HG02938 (cell line): ENCODE data around the gene HDAC9.

ENCODE experiments used
- ATAC-seq: cut with Tn5 transposase; IDR thresholded peaks from one replicate; pipeline ENCODE4 v1.9.1; 2021; ENCODE audit warnings: mild to moderate bottlenecking, moderate library complexity; ENCODE audit not compliant: unreplicated experiment

HDAC9 gene

GRCh38 chr7:18521945-18522566 is 26.5 kb downstream of the HDAC9 start:
- peak; percentile 76 for ATAC-seq

- ATAC-seq = no peak
Observed at GRCh38 chr7:18524248-18524647, 28.7 kb downstream of the HDAC9 start.

- ATAC-seq = no peak
Observed at GRCh38 chr7:18526368-18526878, 30.9 kb downstream of the HDAC9 start.

GRCh38 chr7:18529239-18529638 is 33.7 kb downstream of the HDAC9 start:
- no peak for ATAC-seq

DNA sequence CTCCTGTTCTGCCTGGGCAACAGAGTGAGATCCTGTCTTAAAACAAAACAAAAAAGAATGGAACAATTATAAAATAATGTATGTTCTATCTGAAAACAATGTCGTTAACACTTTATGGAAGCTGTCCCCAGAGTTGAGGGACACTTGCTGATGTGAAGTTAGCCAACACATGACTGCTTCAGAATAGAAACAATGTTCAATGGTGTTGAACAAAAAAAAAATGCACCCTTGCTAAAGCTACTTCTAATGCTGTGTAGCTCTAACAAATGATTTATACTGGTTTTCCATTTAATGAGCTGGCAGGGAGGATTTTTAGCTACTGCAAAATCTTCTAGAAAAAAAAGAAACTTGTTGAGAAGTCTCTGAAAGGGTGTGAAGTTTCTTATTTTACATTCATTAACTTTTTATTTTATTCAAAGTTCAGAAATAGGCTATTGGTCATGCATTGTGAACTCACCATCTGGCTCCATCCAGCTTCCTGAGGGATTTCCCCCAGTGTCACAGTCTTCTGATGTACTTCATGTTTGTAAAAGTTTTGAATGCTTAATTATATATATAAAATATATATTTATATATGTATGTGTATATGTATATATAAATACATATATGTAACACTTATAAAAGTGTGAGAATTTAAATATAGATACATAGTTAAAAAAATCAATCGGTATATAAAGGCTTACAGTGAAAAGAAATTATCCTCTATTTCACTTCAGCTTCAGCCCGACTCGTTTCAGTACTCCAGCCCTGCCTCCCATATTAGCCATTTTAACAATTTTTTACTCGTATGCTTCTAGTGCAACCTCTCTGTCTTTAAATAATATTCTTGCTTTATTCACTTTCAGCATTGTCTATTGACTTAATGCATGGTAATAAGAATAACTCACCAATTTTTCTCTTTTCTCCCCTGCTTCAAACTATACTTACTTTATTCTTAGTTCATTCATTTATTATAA is 35.0 kb downstream of the HDAC9 start:
- ATAC-seq = peak; percentile 81

DNA sequence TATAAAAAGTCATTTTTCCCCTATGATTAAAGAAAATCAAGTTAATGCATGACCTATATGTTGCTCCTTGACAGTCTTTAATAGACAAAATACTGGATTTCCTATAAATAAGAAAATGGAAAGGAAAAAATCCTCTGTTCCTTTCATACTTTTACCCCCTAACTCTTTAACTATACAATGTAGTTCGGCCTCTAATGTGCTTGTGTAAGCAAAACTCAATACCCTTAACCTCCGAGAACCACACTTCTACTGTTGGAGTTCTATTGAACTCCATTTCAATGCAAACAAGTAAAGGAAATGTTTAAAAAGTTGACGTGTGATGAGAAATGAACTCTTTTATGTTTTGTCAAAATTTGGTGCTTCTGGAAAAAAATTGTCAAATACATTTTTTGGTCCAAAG is 36.0 kb downstream of the HDAC9 start:
- no peak for ATAC-seq

DNA sequence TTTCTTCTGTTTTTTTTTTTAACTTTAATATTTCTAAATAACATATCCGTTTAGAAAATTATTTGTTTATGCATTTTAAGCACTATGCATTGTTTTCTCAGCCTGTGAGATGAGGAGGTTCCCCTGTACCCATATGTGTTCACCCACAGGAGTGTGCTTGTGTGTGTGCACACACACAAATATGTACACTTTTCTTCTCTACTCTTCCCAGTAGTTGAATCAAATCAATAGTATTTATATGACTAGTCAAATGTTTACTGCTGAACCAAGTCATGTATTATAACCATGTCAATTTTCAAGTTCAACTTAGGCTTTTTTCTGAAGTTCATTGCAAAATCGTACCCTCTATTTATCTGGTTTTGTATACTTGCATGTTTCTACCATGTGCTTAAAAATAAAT is 37.3 kb downstream of the HDAC9 start:
- ATAC-seq = no peak

- no peak for ATAC-seq
Observed at GRCh38 chr7:18534481-18534880, 38.9 kb downstream of the HDAC9 start.

DNA sequence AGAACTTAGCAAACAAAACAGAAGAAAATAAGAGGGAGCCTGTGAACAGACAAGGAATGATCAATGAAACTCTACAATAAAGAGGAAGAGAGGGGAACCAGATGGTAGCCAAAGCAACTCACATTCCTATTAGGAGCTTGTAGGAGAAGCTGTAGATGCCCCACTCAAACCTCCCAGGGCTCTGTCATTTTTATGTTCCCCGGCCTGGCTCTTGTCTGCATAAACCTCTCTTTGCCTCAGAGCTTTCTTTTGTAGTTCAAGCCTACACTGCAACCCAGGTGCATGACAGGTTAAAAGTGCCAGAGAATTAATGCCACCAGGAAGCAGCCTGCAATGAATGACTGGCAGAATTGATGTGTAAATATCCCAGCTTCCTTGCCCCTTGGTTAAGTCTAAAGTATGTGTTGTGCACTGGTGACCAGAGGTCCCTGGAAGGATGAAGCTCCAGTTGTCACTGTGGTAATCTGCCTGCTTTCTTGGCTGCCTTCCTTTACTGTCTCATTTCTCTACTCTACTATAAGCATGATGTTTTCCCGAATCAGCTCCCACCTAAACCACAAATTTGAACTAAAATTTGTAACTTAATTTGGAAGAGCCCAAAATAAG is 40.4 kb downstream of the HDAC9 start:
- ATAC-seq = no peak

- no peak for ATAC-seq
Observed at GRCh38 chr7:18536486-18536885, 40.9 kb downstream of the HDAC9 start.

DNA sequence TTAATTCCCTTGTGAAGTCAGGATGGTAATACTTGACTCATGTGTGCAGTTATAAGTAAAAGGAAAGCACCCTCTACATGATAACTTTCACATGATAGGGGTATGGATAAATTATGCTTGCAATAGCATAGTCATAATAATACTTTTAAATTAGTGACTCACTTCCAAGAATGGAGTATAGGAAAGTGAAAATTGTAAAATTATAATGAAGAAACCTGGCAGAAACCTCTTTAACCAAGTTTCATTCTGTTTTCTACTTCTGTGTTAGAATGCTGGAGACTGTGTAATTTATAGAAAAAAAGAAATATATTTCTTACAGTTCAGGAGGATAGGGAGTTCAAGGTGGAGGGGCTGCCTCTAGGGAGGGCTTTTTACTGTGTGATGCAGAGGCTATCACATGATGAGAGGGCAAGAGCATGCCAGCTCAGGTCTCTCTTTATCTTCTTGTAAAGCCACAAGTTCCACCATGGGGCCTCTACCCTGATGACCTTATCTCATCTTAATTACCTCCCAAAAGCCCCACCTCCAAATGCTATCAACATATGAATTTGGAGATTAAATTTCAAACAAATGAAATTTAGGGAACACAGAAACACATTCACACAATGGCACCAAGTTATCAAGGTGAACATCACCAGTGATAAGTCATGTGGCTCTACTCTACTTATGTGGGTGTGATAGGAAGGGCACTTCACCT is 43.2 kb downstream of the HDAC9 start:
- ATAC-seq = peak; percentile 83

GRCh38 chr7:18540396-18540795 is 44.8 kb downstream of the HDAC9 start:
- ATAC-seq = no peak

DNA sequence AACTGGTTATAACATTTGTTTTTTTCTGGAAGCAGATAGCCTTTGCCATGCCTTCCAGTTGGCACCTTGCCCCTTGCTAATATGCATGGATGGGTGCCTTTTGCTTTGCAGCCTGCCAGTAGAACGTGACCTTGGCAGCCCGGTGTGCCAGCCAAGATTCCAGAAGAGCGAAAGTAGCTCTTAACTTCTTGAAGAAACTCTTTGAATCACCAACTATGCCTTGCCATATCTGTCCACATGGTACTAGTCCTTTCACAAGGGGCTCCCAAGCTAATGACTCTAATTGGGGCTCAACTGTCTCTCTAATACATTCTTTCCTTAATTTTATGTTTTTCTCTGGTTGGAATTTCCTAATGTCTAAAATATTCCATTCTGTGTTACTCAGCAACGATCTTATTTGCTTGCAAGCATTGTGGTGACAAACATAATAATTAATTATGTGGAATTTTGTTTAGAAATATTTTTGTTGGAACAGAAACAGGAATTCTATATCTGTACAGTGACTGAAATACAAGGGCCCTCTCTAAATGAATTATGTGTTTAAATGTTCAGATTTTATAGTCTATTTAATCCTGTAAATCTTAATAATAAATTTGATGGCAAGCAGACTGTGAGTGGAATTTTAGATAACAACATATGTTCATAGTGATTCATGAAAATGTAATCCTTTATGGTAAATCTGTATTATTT is 45.8 kb downstream of the HDAC9 start:
- no peak for ATAC-seq

- ATAC-seq = no peak
Observed at GRCh38 chr7:18541871-18542212, 46.3 kb downstream of the HDAC9 start.

DNA sequence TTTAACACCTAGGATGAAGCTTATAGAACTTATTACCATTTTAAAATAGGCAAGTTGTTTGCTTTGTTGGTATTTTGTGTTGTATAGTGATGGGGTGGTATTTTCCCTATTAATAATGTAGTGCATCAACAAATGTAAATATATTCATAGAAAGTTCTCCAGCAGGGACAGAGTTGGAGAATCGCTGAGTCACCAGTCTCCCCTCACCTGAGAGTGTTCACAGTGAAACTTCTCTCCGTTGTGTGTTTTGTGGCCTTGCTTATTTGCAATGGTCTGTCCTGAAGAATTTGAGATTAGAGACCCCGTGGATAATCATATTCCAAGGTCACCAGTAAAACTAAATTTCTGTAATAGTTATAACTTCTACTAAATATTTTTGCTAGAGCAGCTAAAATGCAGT is 51.0 kb downstream of the HDAC9 start:
- no peak for ATAC-seq

GRCh38 chr7:18547509-18548187 is 52.1 kb downstream of the HDAC9 start:
- peak; percentile 90 for ATAC-seq

- ATAC-seq = no peak
Observed at GRCh38 chr7:18548534-18548933, 53.0 kb downstream of the HDAC9 start.

- no peak for ATAC-seq
Observed at GRCh38 chr7:18550574-18550973, 55.0 kb downstream of the HDAC9 start.

DNA sequence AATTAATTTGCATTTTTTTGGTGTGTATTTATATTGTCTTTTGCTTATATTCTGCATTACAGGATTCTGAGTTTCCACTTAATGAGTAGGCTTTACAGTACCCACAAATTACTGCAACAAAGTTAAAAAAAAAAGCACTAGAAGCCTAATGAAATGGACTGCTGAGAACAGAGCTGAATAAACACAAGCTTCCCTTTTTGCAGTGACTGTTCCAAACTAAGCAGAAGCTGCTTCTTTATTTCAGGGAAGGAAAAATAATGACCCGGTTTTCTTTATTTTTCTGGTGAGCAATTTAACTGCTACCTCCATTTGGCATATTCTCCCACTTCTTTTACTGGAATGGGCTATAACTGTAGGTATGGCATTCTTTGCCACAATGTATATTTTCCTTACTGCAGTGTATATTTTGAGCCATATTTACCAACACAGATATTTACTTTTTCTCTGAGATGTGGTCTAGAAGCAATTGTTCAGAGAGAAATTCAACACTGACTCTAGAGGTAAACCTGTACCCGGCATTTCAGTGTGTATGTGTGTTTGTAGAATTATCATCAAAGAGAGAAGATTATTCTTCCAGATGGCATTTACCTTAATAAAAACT is 56.9 kb downstream of the HDAC9 start:
- no peak for ATAC-seq
